Measurements from ENCODE around the gene PREX1. TPM values are rescaled to one million over a fixed set of nuclear protein-coding genes. Genes with fewer than 3 reads are reported as not detected.
"Not testable (repeated sequence)": the region's sequence is repeated elsewhere in the genome, so short reads cannot be mapped to it uniquely, and the experiment has no call there.

The PREX1 gene
- total RNA-seq, 3 donors from 2014 or later, result 28.8 to 31.4 (median 29.5) TPM

GRCh38 chr20:48851579-48851978 is 23.8 kb upstream of the PREX1 start:
- DNase-seq (no peak), ATAC-seq (no peak)
- peaks cover 2% of the 10 kb centered on the region for H3K27me3 Mint-ChIP-seq (ENCODE audit: low read depth)
- H3K4me3 Mint-ChIP-seq, result no peak overlapping the region
- no peaks in the 10 kb centered on the region for H3K36me3 Mint-ChIP-seq (ENCODE audit: insufficient read depth)
- no peaks in the 10 kb centered on the region for H3K9me3 Mint-ChIP-seq
- H3K4me1 Mint-ChIP-seq (ENCODE audit: low read depth), result peaks cover 11% of the 10 kb centered on the region

- no peak overlapping the region for H3K4me3 Mint-ChIP-seq
- no peak for ATAC-seq
- H3K4me1 Mint-ChIP-seq (ENCODE audit: low read depth), result peaks cover 11% of the 10 kb centered on the region
- H3K36me3 Mint-ChIP-seq (ENCODE audit: insufficient read depth), result no peaks in the 10 kb centered on the region
- no peak for DNase-seq
- H3K9me3 Mint-ChIP-seq, result no peaks in the 10 kb centered on the region
- peaks cover 2% of the 10 kb centered on the region for H3K27me3 Mint-ChIP-seq (ENCODE audit: low read depth)
These were observed 23.1 kb upstream of the PREX1 start for GRCh38 chr20:48850977-48851299.

GRCh38 chr20:48850257-48850976 is 22.6 kb upstream of the PREX1 start:
- no peak for ATAC-seq
- H3K9me3 Mint-ChIP-seq, result no peaks in the 10 kb centered on the region
- no peaks in the 10 kb centered on the region for H3K36me3 Mint-ChIP-seq (ENCODE audit: insufficient read depth)
- no peak overlapping the region for H3K4me3 Mint-ChIP-seq
- H3K4me1 Mint-ChIP-seq (ENCODE audit: low read depth), result peaks cover 11% of the 10 kb centered on the region
- peaks cover 2% of the 10 kb centered on the region for H3K27me3 Mint-ChIP-seq (ENCODE audit: low read depth)
- no peak for DNase-seq

GRCh38 chr20:48849779-48850178 is 22.0 kb upstream of the PREX1 start:
- Mint-ChIP-seq H3K27me3 (ENCODE audit: low read depth) (peaks cover 2% of the 10 kb centered on the region), H3K36me3 (ENCODE audit: insufficient read depth) (no peaks in the 10 kb centered on the region), H3K4me3 (no peak overlapping the region), H3K9me3 (no peaks in the 10 kb centered on the region), H3K4me1 (ENCODE audit: low read depth) (peaks cover 15% of the 10 kb centered on the region)
- ATAC-seq (no peak), DNase-seq (no peak)

- Mint-ChIP-seq H3K4me1 (ENCODE audit: low read depth) (peaks cover 16% of the 10 kb centered on the region), H3K4me3 (no peak overlapping the region), H3K9me3 (no peaks in the 10 kb centered on the region), H3K27me3 (ENCODE audit: low read depth) (peaks cover 2% of the 10 kb centered on the region), H3K36me3 (ENCODE audit: insufficient read depth) (no peaks in the 10 kb centered on the region)
- DNase-seq, result no peak
- no peak for ATAC-seq
These were observed 21.5 kb upstream of the PREX1 start for GRCh38 chr20:48849299-48849698.

- Mint-ChIP-seq H3K4me1 (ENCODE audit: low read depth) (peaks cover 16% of the 10 kb centered on the region), H3K4me3 (no peak overlapping the region), H3K36me3 (ENCODE audit: insufficient read depth) (no peaks in the 10 kb centered on the region), H3K27me3 (ENCODE audit: low read depth) (peaks cover 2% of the 10 kb centered on the region), H3K9me3 (no peaks in the 10 kb centered on the region)
- DNase-seq (no peak), ATAC-seq (peak in 1 of 2 donors; percentile 26)
These were observed 19.9 kb upstream of the PREX1 start for GRCh38 chr20:48847498-48848205.

GRCh38 chr20:48846516-48847492 is 19.0 kb upstream of the PREX1 start:
- no peaks in the 10 kb centered on the region for H3K27me3 Mint-ChIP-seq (ENCODE audit: low read depth)
- DNase-seq (no peak), ATAC-seq (peak; percentile 83 to 87)
- H3K4me3 Mint-ChIP-seq, result no peak overlapping the region
- no peaks in the 10 kb centered on the region for H3K9me3 Mint-ChIP-seq
- H3K4me1 Mint-ChIP-seq (ENCODE audit: low read depth), result peaks cover 16% of the 10 kb centered on the region
- no peaks in the 10 kb centered on the region for H3K36me3 Mint-ChIP-seq (ENCODE audit: insufficient read depth)

- ATAC-seq (no peak), DNase-seq (no peak)
- Mint-ChIP-seq H3K4me3 (no peak overlapping the region), H3K4me1 (ENCODE audit: low read depth) (peaks cover 16% of the 10 kb centered on the region), H3K27me3 (ENCODE audit: low read depth) (no peaks in the 10 kb centered on the region), H3K9me3 (no peaks in the 10 kb centered on the region), H3K36me3 (ENCODE audit: insufficient read depth) (no peaks in the 10 kb centered on the region)
These were observed 18.0 kb upstream of the PREX1 start for GRCh38 chr20:48845721-48846306.

GRCh38 chr20:48844996-48845395 is 17.2 kb upstream of the PREX1 start:
- no peaks in the 10 kb centered on the region for H3K27me3 Mint-ChIP-seq (ENCODE audit: low read depth)
- no peaks in the 10 kb centered on the region for H3K36me3 Mint-ChIP-seq (ENCODE audit: insufficient read depth)
- DNase-seq (no peak), ATAC-seq (no peak)
- peaks cover 16% of the 10 kb centered on the region for H3K4me1 Mint-ChIP-seq (ENCODE audit: low read depth)
- no peaks in the 10 kb centered on the region for H3K9me3 Mint-ChIP-seq
- no peak overlapping the region for H3K4me3 Mint-ChIP-seq

- DNase-seq; H3K27me3 Mint-ChIP-seq (ENCODE audit: low read depth); ATAC-seq; H3K9me3 Mint-ChIP-seq; H3K36me3 Mint-ChIP-seq (ENCODE audit: insufficient read depth); H3K4me3 Mint-ChIP-seq: not testable (repeated sequence)
- H3K4me1 Mint-ChIP-seq (ENCODE audit: low read depth), result peaks cover 19% of the 10 kb centered on the region
These were observed 16.1 kb upstream of the PREX1 start for GRCh38 chr20:48843896-48844295.

GRCh38 chr20:48843057-48843806 is 15.4 kb upstream of the PREX1 start:
- ATAC-seq (no peak), DNase-seq (no peak)
- H3K9me3 Mint-ChIP-seq, result no peaks in the 10 kb centered on the region
- no peaks in the 10 kb centered on the region for H3K36me3 Mint-ChIP-seq (ENCODE audit: insufficient read depth)
- peaks cover 19% of the 10 kb centered on the region for H3K4me1 Mint-ChIP-seq (ENCODE audit: low read depth)
- no peaks in the 10 kb centered on the region for H3K27me3 Mint-ChIP-seq (ENCODE audit: low read depth)
- H3K4me3 Mint-ChIP-seq, result no peak overlapping the region

GRCh38 chr20:48841875-48842529 is 14.2 kb upstream of the PREX1 start:
- ATAC-seq (no peak), DNase-seq (no peak)
- Mint-ChIP-seq H3K4me3 (no peak overlapping the region), H3K9me3 (no peaks in the 10 kb centered on the region), H3K36me3 (ENCODE audit: insufficient read depth) (no peaks in the 10 kb centered on the region), H3K4me1 (ENCODE audit: low read depth) (peaks cover 10% of the 10 kb centered on the region), H3K27me3 (ENCODE audit: low read depth) (no peaks in the 10 kb centered on the region)

- no peak for ATAC-seq
- no peaks in the 10 kb centered on the region for H3K27me3 Mint-ChIP-seq (ENCODE audit: low read depth)
- H3K4me3 Mint-ChIP-seq, result no peak overlapping the region
- no peak for DNase-seq
- no peaks in the 10 kb centered on the region for H3K9me3 Mint-ChIP-seq
- peaks cover 7% of the 10 kb centered on the region for H3K4me1 Mint-ChIP-seq (ENCODE audit: low read depth)
- no peaks in the 10 kb centered on the region for H3K36me3 Mint-ChIP-seq (ENCODE audit: insufficient read depth)
These were observed 13.5 kb upstream of the PREX1 start for GRCh38 chr20:48841196-48841874.

Measured in activated T-cell treated with anti-CD3 and anti-CD28 coated beads, Interleukin-2, amount 50 U/mL, for 4 hours (primary cell).